GM12801 (cell line): ENCODE data around the gene RBBP9.

Experiments
- CTCF ChIP-seq: IDR thresholded peaks from one replicate; pipeline ENCODE4 v1.5.1; 2011; ENCODE audit warnings: control low read depth; ENCODE audit not compliant: insufficient read length; ENCODE audit errors: extremely low read depth

Gene RBBP9

GRCh38 chr20:18496740-18497592 is at the start of gene RBBP9:
Gene RBBP9, minus strand, starts transcription at chr20:18497225. Its CDS starts 58 bp downstream, at chr20:18497167.
- TF ChIP-seq CTCF = no peak

- no peak for TF ChIP-seq CTCF
Measured at GRCh38 chr20:18545566-18545965, 48.5 kb upstream of the RBBP9 start.

- TF ChIP-seq CTCF = no peak
Measured at GRCh38 chr20:18543932-18544331, 46.9 kb upstream of the RBBP9 start.

GRCh38 chr20:18543216-18543615 is 46.2 kb upstream of the RBBP9 start:
- no peak for TF ChIP-seq CTCF

- TF ChIP-seq CTCF = no peak
Measured at GRCh38 chr20:18541741-18542140, 44.7 kb upstream of the RBBP9 start.

GRCh38 chr20:18537651-18538050 is 40.6 kb upstream of the RBBP9 start:
- no peak for TF ChIP-seq CTCF

GRCh38 chr20:18533978-18534644 is 37.1 kb upstream of the RBBP9 start:
- no peak for TF ChIP-seq CTCF
